Thoracic aorta (tissue), 2 donors: ENCODE data around the gene LRRC4. TPM values are rescaled to one million over a fixed set of nuclear protein-coding genes. Genes with fewer than 3 reads are reported as not detected.

Experiments used
- ATAC-seq: fragments of 150-250 bp; one replicate; pipeline ENCODE4 v1.8.0; 2017; ENCODE audit warnings: low read depth; ENCODE audit not compliant: insufficient number of reproducible peaks, low FRiP score
- DNase-seq: peaks from one replicate; pipeline ENCODE4 v3.0.0-alpha.2; 2020; ENCODE audit warnings: low spot score
- H3K27ac ChIP-seq, 2 donors: fragments of 200-600 bp; sonication (generic); 1 replicate in 1 of 2; 2 replicates in 1 of 2; pipeline ENCODE4 v1.5.1; 2016; ENCODE audit warnings: mild to moderate bottlenecking in 2 of 2, moderate library complexity in 2 of 2
- H3K27me3 ChIP-seq: fragments of 200-600 bp; sonication (generic); replicated peaks from 2 replicates; pipeline ENCODE4 v1.6.0; 2016; ENCODE audit warnings: mild to moderate bottlenecking; ENCODE audit not compliant: insufficient read depth
- H3K36me3 ChIP-seq: fragments of 200-600 bp; sonication (generic); one replicate; pipeline ENCODE4 v1.5.1; 2016
- H3K4me1 ChIP-seq, 2 donors: fragments of 200-600 bp; sonication (generic); 1 replicate in 1 of 2; 2 replicates in 1 of 2; pipeline versions ENCODE4 v1.5.1 to v1.6.0; 2016; ENCODE audit warnings: low read depth in 2 of 2, mild to moderate bottlenecking in 1 of 2; ENCODE audit not compliant: control insufficient read depth in 1 of 2
- H3K4me3 ChIP-seq: fragments of 200-600 bp; sonication (generic); 2 replicates; pipeline ENCODE4 v1.5.1; 2016; ENCODE audit warnings: mild to moderate bottlenecking
- H3K9me3 ChIP-seq: fragments of 200-600 bp; sonication (generic); 2 replicates; pipeline ENCODE4 v1.5.1; 2016
- CTCF ChIP-seq: fragments of 200-600 bp; sonication (generic); IDR thresholded peaks from one replicate; pipeline ENCODE4 v1.5.1; 2019; ENCODE audit warnings: antibody characterized with exemption
- total RNA-seq, 2 donors: library from RNA; depleted of rRNA; stranded (reverse); fragments of >200 nt; gene quantifications; one replicate each; pipeline versions ENCODE4 v1.1.0 to v1.2.3, GENCODE V29; 2016

Gene LRRC4
- total RNA-seq, 2 donors from 2014 or later: 0.85 to 2.2 TPM

GRCh38 chr7:128033246-128033645, 2.0 kb upstream of the LRRC4 start:
- no peak for TF ChIP-seq CTCF
- ATAC-seq (no peak), DNase-seq (no peak)
- H3K36me3 ChIP-seq: no peaks in the 10 kb centered on the region
- no peak overlapping the region for H3K27ac ChIP-seq
- H3K27me3 ChIP-seq: no peaks in the 10 kb centered on the region
- H3K4me3 ChIP-seq: no peak overlapping the region
- peaks cover 5% of the 10 kb centered on the region in 2 donors for H3K4me1 ChIP-seq
- H3K9me3 ChIP-seq: no peaks in the 10 kb centered on the region

- Histone ChIP-seq H3K36me3 (no peaks in the 10 kb centered on the region), H3K4me3 (peak overlapping the region; percentile 66), H3K27me3 (no peaks in the 10 kb centered on the region), H3K27ac (no peak overlapping the region), H3K9me3 (no peaks in the 10 kb centered on the region), H3K4me1 (peaks cover 5% of the 10 kb centered on the region in 2 donors)
- DNase-seq (no peak), ATAC-seq (no peak)
- TF ChIP-seq CTCF: no peak
Observed at GRCh38 chr7:128032605-128033235, 1.5 kb upstream of the LRRC4 start.

- Histone ChIP-seq H3K27me3 (no peaks in the 10 kb centered on the region), H3K9me3 (no peaks in the 10 kb centered on the region), H3K4me1 (peaks cover 5% of the 10 kb centered on the region in 2 donors), H3K27ac (no peak overlapping the region), H3K4me3 (peak overlapping the region; percentile 66), H3K36me3 (no peaks in the 10 kb centered on the region)
- TF ChIP-seq CTCF: peak; percentile 10
- ATAC-seq (peak; percentile 26), DNase-seq (no peak)
Observed at GRCh38 chr7:128031901-128032604, 816 bp upstream of the LRRC4 start.

- Histone ChIP-seq H3K27ac (no peak overlapping the region), H3K4me1 (peaks cover 5% of the 10 kb centered on the region in 2 donors), H3K36me3 (no peaks in the 10 kb centered on the region), H3K4me3 (peak overlapping the region; percentile 71), H3K9me3 (no peaks in the 10 kb centered on the region), H3K27me3 (no peaks in the 10 kb centered on the region)
- TF ChIP-seq CTCF: no peak
- DNase-seq (no peak), ATAC-seq (no peak)
Observed at GRCh38 chr7:128030263-128030653, 979 bp downstream of the LRRC4 start.

GRCh38 chr7:128029405-128029995, 1.7 kb downstream of the LRRC4 start:
- Histone ChIP-seq H3K4me3 (no peak overlapping the region), H3K9me3 (no peaks in the 10 kb centered on the region), H3K27me3 (no peaks in the 10 kb centered on the region), H3K27ac (no peak overlapping the region), H3K4me1 (peaks cover 5% of the 10 kb centered on the region in 2 donors), H3K36me3 (no peaks in the 10 kb centered on the region)
- TF ChIP-seq CTCF: no peak
- DNase-seq (no peak), ATAC-seq (no peak)
